Smooth muscle cell (in vitro differentiated cells): ENCODE measurements around the gene ABCD3. TPM values are rescaled to one million over a fixed set of nuclear protein-coding genes. Genes with fewer than 3 reads are reported as not detected.

Experiments used
- DNase-seq: peaks from one replicate; lab custom pipeline; 2025; ENCODE audit not compliant: unreplicated experiment; lab: John Stamatoyannopoulos, UW
- H2AFZ ChIP-seq: fragments of 200-600 bp; sonication (generic); 2 replicates; pipeline ENCODE4 v1.6.0; 2016; ENCODE audit warnings: antibody characterized with exemption, low read depth, mild to moderate bottlenecking
- H3F3A ChIP-seq: fragments of 200-600 bp; sonication (generic); 2 replicates; pipeline ENCODE4 v1.6.0; 2017; ENCODE audit warnings: antibody characterized with exemption, low read depth
- H3K27ac ChIP-seq: fragments of 200-600 bp; sonication (generic); 2 replicates; pipeline ENCODE4 v1.5.1; 2016; ENCODE audit warnings: low read depth, mild to moderate bottlenecking
- H3K27me3 ChIP-seq: fragments of 200-600 bp; sonication (generic); 2 replicates; pipeline ENCODE4 v1.6.1; 2016; ENCODE audit warnings: low read depth, mild to moderate bottlenecking
- H3K36me3 ChIP-seq: fragments of 200-600 bp; sonication (generic); 2 replicates; pipeline ENCODE4 v1.5.1; 2016; ENCODE audit warnings: low read depth
- H3K4me1 ChIP-seq: fragments of 200-600 bp; sonication (generic); 2 replicates; pipeline ENCODE4 v1.5.1; 2016; ENCODE audit warnings: low read depth
- H3K4me2 ChIP-seq: fragments of 200-600 bp; sonication (generic); 2 replicates; pipeline ENCODE4 v1.6.0; 2016; ENCODE audit warnings: mild to moderate bottlenecking
- H3K4me3 ChIP-seq: fragments of 200-600 bp; sonication (generic); 2 replicates; pipeline ENCODE4 v1.5.1; 2016; ENCODE audit warnings: mild to moderate bottlenecking
- H3K79me2 ChIP-seq: fragments of 200-600 bp; sonication (generic); 2 replicates; pipeline ENCODE4 v1.6.0; 2016; ENCODE audit warnings: low read depth, mild to moderate bottlenecking
- H3K9ac ChIP-seq: fragments of 200-600 bp; sonication (generic); 2 replicates; pipeline ENCODE4 v1.6.0; 2016; ENCODE audit warnings: low read depth
- H3K9me3 ChIP-seq: fragments of 200-600 bp; sonication (generic); replicated peaks from 2 replicates; pipeline ENCODE4 v1.5.1; 2016; ENCODE audit warnings: low read depth
- H4K20me1 ChIP-seq: fragments of 200-600 bp; sonication (generic); 2 replicates; pipeline ENCODE4 v1.6.0; 2016; ENCODE audit warnings: low read depth
- WGBS: methylation state at CpG from one replicate; pipeline ENCODE4 v1.1.7; 2016; ENCODE audit warnings: low lambda C conversion rate; 5-methylcytosine and 5-hydroxymethylcytosine counted together
- polyA plus RNA-seq: library from polyadenylated mRNA; unstranded; fragments of >200 nt; fragmentation: Nextera tagmentation; extraction: Ambion mirVana; gene quantifications from 2 replicates; pipeline ENCODE4 v1.2.1, GENCODE V29; 2016
- total RNA-seq: library from RNA; depleted of rRNA; stranded (reverse); fragments of >200 nt; gene quantifications from 2 replicates; pipeline ENCODE4 v1.2.3, GENCODE V29; 2014
- TF ChIP-seq, protein P1 (sequence below): fragments of 200-600 bp; sonication (generic); IDR thresholded peaks from 2 replicates; pipeline ENCODE4 v1.5.1; 2017; ENCODE audit warnings: borderline replicate concordance, mild to moderate bottlenecking, antibody characterized with exemption; ENCODE audit not compliant: insufficient read depth, poor library complexity, severe bottlenecking

The ABCD3 gene
- total and polyA plus RNA-seq, 2 experiments from 2014 or later, result 22.5 to 42.4 TPM

DNA sequence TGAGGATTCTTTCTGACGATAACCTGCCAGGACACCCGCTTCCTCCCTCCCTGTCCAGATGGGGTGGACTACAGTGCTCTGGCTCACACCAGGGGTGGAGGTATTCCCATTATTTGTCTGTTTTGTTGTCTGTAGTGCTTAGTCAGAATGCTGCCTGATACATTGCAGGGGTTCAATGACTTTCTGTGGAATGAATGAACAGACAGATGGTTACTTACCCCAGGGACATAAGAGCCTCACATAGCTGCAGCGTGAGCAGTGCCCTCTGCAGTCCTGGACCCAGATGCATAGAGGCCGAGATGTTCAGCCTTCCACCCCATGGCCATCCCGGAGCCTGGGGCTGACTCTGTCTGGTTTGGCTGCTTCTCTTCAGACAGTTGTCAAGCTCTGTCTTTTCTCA lies 136.4 kb downstream of the ABCD3 start:
- H3K4me1 ChIP-seq, result peaks cover 53% of the 10 kb centered on the region

DNA sequence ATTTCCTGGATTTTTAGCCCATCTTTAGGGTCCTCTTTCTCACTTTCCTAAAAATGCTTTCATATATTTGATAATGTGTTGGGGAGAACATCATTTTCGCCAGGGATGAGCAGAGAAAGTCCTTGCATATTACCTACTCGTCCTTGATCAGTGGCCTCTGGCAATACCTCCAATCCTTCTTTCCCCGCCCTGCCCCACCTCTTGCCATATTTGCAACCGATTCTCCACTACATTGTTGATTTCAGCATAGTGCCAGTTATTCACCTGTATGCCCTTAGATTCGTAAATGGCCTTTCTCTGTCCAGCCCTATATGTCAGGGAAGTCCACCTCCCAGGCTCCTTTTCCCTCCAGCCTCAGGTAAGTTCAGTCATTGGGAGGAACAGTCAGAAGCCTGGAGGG lies 136.9 kb downstream of the ABCD3 start:
- TF ChIP-seq, protein P1, sequence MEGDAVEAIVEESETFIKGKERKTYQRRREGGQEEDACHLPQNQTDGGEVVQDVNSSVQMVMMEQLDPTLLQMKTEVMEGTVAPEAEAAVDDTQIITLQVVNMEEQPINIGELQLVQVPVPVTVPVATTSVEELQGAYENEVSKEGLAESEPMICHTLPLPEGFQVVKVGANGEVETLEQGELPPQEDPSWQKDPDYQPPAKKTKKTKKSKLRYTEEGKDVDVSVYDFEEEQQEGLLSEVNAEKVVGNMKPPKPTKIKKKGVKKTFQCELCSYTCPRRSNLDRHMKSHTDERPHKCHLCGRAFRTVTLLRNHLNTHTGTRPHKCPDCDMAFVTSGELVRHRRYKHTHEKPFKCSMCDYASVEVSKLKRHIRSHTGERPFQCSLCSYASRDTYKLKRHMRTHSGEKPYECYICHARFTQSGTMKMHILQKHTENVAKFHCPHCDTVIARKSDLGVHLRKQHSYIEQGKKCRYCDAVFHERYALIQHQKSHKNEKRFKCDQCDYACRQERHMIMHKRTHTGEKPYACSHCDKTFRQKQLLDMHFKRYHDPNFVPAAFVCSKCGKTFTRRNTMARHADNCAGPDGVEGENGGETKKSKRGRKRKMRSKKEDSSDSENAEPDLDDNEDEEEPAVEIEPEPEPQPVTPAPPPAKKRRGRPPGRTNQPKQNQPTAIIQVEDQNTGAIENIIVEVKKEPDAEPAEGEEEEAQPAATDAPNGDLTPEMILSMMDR, result no peak
- H3K36me3 ChIP-seq, result no peaks in the 10 kb centered on the region
- peaks cover 53% of the 10 kb centered on the region for H3K4me1 ChIP-seq
- H3K79me2 ChIP-seq, result no peaks in the 10 kb centered on the region
- no peak for DNase-seq
- no peaks in the 10 kb centered on the region for H4K20me1 ChIP-seq
- peaks cover 39% of the 10 kb centered on the region for H3F3A ChIP-seq
- 82% methylated on average over 5 of the region's 5 CpGs for WGBS
- no peak overlapping the region for H2AFZ ChIP-seq
- H3K4me2 ChIP-seq, result peak overlapping the region; percentile 74
- no peaks in the 10 kb centered on the region for H3K27me3 ChIP-seq
- H3K4me3 ChIP-seq, result no peak overlapping the region
- no peaks in the 10 kb centered on the region for H3K9me3 ChIP-seq
- no peak overlapping the region for H3K9ac ChIP-seq
- peak overlapping the region; percentile 75 for H3K27ac ChIP-seq

More for the DNA sequence above, 136.4 kb downstream of the ABCD3 start:
- no peaks in the 10 kb centered on the region for H3K79me2 ChIP-seq
- H3K4me2 ChIP-seq, result peak overlapping the region; percentile 74
- no peaks in the 10 kb centered on the region for H3K27me3 ChIP-seq
- H3K4me3 ChIP-seq, result no peak overlapping the region
- H2AFZ ChIP-seq, result no peak overlapping the region
- no peaks in the 10 kb centered on the region for H3K9me3 ChIP-seq
- DNase-seq, result no peak
- no peak overlapping the region for H3K9ac ChIP-seq
- peaks cover 44% of the 10 kb centered on the region for H3F3A ChIP-seq
- 59% methylated on average over 5 of the region's 5 CpGs for WGBS
- peak overlapping the region; percentile 75 for H3K27ac ChIP-seq
- no peaks in the 10 kb centered on the region for H4K20me1 ChIP-seq
- TF ChIP-seq, protein P1, result no peak
- H3K36me3 ChIP-seq, result no peaks in the 10 kb centered on the region

DNA sequence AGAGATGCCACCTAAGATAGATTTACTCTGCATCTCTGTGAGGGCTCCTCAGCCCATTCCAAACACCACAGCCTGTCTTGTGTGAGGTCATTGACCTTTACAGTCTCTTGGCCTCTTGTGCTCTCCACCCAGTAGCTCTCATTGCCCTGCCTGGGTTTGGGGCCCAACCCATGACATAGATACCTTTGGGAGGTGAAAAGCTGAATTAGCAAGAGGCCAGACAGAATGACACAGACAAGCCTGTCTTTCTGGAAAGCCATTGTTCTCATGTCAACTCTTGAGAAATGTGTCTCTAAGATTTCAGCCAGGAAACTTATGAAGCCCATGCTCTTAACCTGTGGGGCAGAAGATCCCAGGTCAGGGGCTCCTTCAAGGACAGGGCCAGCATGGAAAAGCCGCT lies 141.7 kb downstream of the ABCD3 start:
- TF ChIP-seq, protein P1, result no peak
- 64% methylated on average over 1 of the region's 1 CpG for WGBS
- Histone ChIP-seq H3K79me2 (no peaks in the 10 kb centered on the region), H2AFZ (no peak overlapping the region), H3K36me3 (no peaks in the 10 kb centered on the region), H3K27me3 (no peaks in the 10 kb centered on the region), H3F3A (peaks cover 17% of the 10 kb centered on the region), H3K4me3 (no peak overlapping the region), H3K27ac (peak overlapping the region; percentile 65), H3K9ac (no peak overlapping the region), H3K4me1 (peaks cover 13% of the 10 kb centered on the region), H4K20me1 (no peaks in the 10 kb centered on the region), H3K9me3 (no peaks in the 10 kb centered on the region), H3K4me2 (peak overlapping the region; percentile 13)
- DNase-seq, result no peak

DNA sequence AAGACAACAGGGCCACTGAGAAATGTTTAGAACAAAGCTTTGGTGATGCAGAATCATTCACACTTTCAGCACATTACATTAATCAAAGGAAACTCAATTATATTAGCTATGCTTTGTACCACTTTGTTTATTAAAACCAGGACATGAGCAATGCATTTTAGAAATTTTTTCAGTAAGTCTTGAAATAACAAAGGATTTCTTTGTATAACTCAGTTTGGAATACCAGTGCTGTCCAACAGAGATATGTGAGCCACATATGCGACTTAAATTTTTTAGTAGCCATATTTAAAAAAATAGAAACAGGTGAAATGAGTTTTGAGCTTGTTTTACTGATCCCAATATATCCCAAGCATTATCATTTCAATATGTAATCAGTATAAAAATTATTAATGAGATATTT lies 142.1 kb downstream of the ABCD3 start:
- Histone ChIP-seq H3F3A (peaks cover 13% of the 10 kb centered on the region), H3K4me2 (peak overlapping the region; percentile 13), H2AFZ (no peak overlapping the region), H3K36me3 (no peaks in the 10 kb centered on the region), H3K27me3 (no peaks in the 10 kb centered on the region), H3K4me3 (no peak overlapping the region), H3K4me1 (peaks cover 12% of the 10 kb centered on the region), H3K9me3 (no peaks in the 10 kb centered on the region), H4K20me1 (no peaks in the 10 kb centered on the region), H3K9ac (no peak overlapping the region), H3K27ac (peak overlapping the region; percentile 65), H3K79me2 (no peaks in the 10 kb centered on the region)
- 50% methylated on average over 1 of the region's 1 CpG for WGBS
- TF ChIP-seq, protein P1, result no peak
- no peak for DNase-seq
